HG03378 (cell line): ENCODE measurements around the gene TRIM5.

Experiments
- ATAC-seq: cut with Tn5 transposase; IDR thresholded peaks from one replicate; pipeline ENCODE4 v1.9.1; 2021; ENCODE audit warnings: mild to moderate bottlenecking, moderate library complexity; ENCODE audit not compliant: unreplicated experiment

The TRIM5 gene

DNA sequence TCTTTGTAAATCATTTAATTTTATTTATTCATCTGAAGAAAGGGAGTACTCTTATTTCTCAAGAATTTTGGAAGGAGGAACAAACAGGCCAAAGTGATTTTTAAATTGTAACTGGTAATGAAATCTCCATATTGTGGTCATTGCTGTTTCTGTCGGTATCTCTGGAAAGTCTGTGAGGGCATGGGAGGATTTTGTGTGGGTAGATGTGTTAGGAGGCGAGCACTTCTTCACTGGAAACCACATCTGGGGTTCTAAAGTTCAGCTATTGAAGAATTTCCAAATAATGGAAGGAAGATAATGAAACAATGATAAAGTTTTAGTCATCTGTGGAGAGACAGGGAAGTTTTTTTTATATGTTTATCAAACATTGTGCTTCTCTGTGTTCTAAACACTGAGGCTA is 53.5 kb downstream of the TRIM5 start:
- ATAC-seq: peak; percentile 19

DNA sequence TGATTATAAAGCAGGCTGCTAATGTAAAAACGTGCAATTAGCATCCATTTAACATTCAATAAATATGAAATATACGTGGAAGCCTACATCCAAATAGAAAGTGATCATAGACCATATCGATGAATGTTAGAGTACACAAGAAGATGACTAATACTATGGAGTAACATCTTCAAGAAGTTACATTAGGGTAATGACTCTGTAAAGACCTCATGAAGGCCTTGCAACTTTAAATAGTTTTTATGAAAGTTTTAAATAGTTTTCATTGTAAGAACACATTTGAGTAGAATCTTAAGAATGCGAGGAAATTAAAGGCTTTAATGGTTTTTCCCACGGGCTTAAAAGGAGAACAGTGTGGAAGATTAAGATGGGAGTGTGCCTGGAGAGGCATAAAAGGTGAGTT is 58.7 kb downstream of the TRIM5 start:
- ATAC-seq: no peak

DNA sequence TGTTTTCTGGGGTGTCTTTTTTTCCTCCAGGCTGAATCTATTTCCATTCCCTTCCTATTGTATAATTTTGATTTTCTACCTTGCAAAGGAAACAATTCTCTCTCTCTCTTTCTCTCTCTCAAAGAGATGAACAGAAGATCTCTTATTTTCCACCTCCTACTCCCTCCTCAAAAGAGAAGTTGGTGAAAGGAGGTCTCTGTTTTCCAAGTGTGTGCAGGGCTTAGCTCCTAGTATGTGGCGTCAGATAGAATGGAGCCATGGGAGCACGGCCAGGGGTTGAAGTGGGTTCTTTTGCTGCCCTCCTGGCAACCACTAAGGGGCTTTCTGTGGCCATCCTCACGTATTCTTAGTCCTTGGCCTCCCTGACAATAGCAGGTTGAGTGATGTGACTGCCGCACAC is 59.6 kb downstream of the TRIM5 start:
- ATAC-seq: no peak

DNA sequence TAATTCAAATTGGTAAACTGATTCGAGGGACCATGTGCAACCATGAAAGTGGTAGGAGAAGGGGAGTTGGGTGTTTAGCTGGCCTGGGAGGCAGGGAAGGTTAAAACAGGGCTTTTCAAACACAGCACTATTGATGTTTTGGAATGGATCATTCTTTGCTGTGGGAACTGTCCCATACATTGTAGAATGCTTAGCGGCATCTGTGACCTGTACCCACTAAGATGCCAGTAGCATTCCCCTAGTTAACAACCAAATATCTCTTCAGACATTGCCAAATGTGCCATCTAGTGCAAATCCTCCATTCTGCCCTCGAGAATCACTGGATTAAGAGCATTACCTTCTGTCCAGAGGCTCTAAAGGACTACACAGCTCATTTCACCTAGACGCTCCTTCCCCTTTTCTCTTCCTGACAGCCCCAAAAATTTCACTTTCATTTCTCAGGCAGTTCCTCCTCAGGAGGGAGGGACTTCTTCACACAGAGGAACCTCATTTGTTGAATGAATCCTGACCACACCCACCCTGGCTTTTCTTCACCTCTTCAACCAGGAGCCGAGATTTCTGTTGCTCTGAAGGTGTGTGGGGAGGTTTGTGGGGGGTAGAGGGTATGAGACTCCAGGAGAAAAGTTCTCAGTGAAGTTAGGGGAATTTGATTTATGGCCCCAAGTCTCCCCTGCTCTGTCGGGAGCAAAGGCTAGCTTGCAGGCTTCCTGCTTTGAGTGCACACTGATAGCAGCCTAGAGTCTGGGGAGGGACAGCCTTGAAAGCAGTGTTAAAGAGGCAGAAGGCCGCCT is 60.2 kb downstream of the TRIM5 start, which contains the start of gene TRIM34:
Gene TRIM34, plus strand, starts transcription at position 513 of the 791 bp plus-strand sequence. CDS start 7,331 bp downstream, outside the sequence.
- ATAC-seq: peak; percentile 99

DNA sequence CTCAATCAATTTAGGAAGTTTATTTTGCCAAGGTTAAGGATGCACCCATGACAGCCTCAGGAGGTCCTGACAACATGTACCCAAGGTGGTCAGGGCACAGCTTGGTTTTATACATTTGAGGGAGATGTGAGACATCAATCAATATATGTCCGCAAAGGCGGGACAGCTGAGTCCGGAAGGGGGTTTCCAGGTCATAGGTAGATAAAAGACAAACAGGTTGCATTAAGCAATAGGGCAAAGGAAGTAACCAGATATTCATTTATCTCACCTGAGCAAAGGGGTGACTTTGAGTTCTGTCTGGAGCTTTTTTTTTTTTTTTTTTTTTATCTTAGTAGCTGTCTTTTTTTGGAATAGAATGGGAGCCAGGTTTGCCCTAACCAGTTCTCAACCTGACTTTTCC is 62.1 kb downstream of the TRIM5 start:
- no peak for ATAC-seq

- ATAC-seq: no peak
Measured at GRCh38 chr11:5621580-5621979, 63.3 kb downstream of the TRIM5 start.

GRCh38 chr11:5620651-5621521 is 64.0 kb downstream of the TRIM5 start:
- ATAC-seq: no peak

GRCh38 chr11:5618807-5619206 is 66.1 kb downstream of the TRIM5 start:
- ATAC-seq: no peak
